ENCODE measurements around the gene PLCG1. TPM values are rescaled to one million over a fixed set of nuclear protein-coding genes. Genes with fewer than 3 reads are reported as not detected.
"Not testable (repeated sequence)": the region's sequence is repeated elsewhere in the genome, so short reads cannot be mapped to it uniquely, and the experiment has no call there.

Gene PLCG1
- total RNA-seq, 6 donors from 2014 or later: 69.8 to 383 (median 99.5) TPM

GRCh38 chr20:41131594-41132387 lies 5.6 kb upstream of the PLCG1 start:
- TF ChIP-seq POLR2A (IDR thresholded peaks at IDR 0.05) (no peak), CTCF (IDR thresholded peaks at IDR 0.05) (no peak), EP300 (IDR thresholded peaks at IDR 0.05) (no peak), POLR2AphosphoS5 (IDR thresholded peaks at IDR 0.05) (no peak)
- ATAC-seq (ENCODE audit: low FRiP score in 2 of 2) (no peak), DNase-seq (no peak)
- Histone ChIP-seq H3K4me3 (no peak overlapping the region), H3K36me3 (peaks cover 0 to 3% (median 0%) of the 10 kb centered on the region in 4 donors), H3K4me1 (peaks cover 6 to 16% (median 12%) of the 10 kb centered on the region in 4 donors), H3K9me3 (no peaks in the 10 kb centered on the region), H3K27me3 (no peaks in the 10 kb centered on the region), H3K27ac (no peak overlapping the region)
- WGBS, 2 donors: 80% methylated on average over 5 of the region's 5 CpGs

GRCh38 chr20:41132388-41132775 lies 5.0 kb upstream of the PLCG1 start:
- DNase-seq; H3K36me3 ChIP-seq; H3K27ac ChIP-seq; H3K4me3 ChIP-seq; H3K9me3 ChIP-seq; H3K27me3 ChIP-seq; ATAC-seq (ENCODE audit: low FRiP score in 2 of 2): not testable (repeated sequence)
- H3K4me1 ChIP-seq: peaks cover 6 to 16% (median 12%) of the 10 kb centered on the region in 4 donors
- WGBS, 2 donors: 78 to 83% methylated on average over 9 of the region's 9 CpGs

- Histone ChIP-seq H3K4me3 (no peak overlapping the region), H3K4me1 (peaks cover 7 to 23% (median 16%) of the 10 kb centered on the region in 4 donors), H3K9me3 (no peaks in the 10 kb centered on the region), H3K27ac (no peak overlapping the region), H3K27me3 (no peaks in the 10 kb centered on the region), H3K36me3 (no peaks in the 10 kb centered on the region)
- 80 to 81% methylated on average over 2 to 7 of the region's 7 CpGs for WGBS, 2 donors
- DNase-seq (no peak), ATAC-seq (ENCODE audit: low FRiP score in 2 of 2) (no peak)
- no peak for TF ChIP-seq EP300 (IDR thresholded peaks at IDR 0.05)
- TF ChIP-seq CTCF (IDR thresholded peaks at IDR 0.05): no peak
- TF ChIP-seq POLR2AphosphoS5 (IDR thresholded peaks at IDR 0.05): no peak
- TF ChIP-seq POLR2A (IDR thresholded peaks at IDR 0.05): no peak
Measured at GRCh38 chr20:41133709-41134361, 3.5 kb upstream of the PLCG1 start.

- 67 to 69% methylated on average over 9 of the region's 9 CpGs for WGBS, 2 donors
- no peak for DNase-seq
Measured at GRCh38 chr20:41134362-41135186, 2.8 kb upstream of the PLCG1 start.

More at GRCh38 chr20:41134362-41135186, 2.8 kb upstream of the PLCG1 start:
- no peak overlapping the region for H3K27ac ChIP-seq
- H3K36me3 ChIP-seq: no peaks in the 10 kb centered on the region
- H3K27me3 ChIP-seq: no peaks in the 10 kb centered on the region
- H3K9me3 ChIP-seq: no peaks in the 10 kb centered on the region
- peaks cover 11 to 30% (median 22%) of the 10 kb centered on the region in 4 donors for H3K4me1 ChIP-seq
- TF ChIP-seq POLR2A (IDR thresholded peaks at IDR 0.05) (no peak), EP300 (IDR thresholded peaks at IDR 0.05) (no peak), POLR2AphosphoS5 (IDR thresholded peaks at IDR 0.05) (no peak), CTCF (IDR thresholded peaks at IDR 0.05) (no peak)
- no peak overlapping the region for H3K4me3 ChIP-seq
- no peak for ATAC-seq (ENCODE audit: low FRiP score in 2 of 2)

Data from upper lobe of left lung (tissue), 6 donors.